ENCODE results near the gene POTEF. TPM values are rescaled to one million over a fixed set of nuclear protein-coding genes. Genes with fewer than 3 reads are reported as not detected.
"Not testable (repeated sequence)": the region's sequence is repeated elsewhere in the genome, so short reads cannot be mapped to it uniquely, and the experiment has no call there.

The POTEF gene
- total RNA-seq, 1 experiment from 2014 or later = not detected

- no peak for DNase-seq (ENCODE audit: extremely low read depth, low read depth)
These were observed 6.9 kb upstream of the POTEF start for GRCh38 chr2:130135692-130136541.

GRCh38 chr2:130128464-130128863, 558 bp downstream of the POTEF start:
- DNase-seq (ENCODE audit: extremely low read depth, low read depth) = not testable (repeated sequence)

GRCh38 chr2:130127726-130128125, 1.3 kb downstream of the POTEF start:
- not testable (repeated sequence) for DNase-seq (ENCODE audit: extremely low read depth, low read depth)

- DNase-seq (ENCODE audit: extremely low read depth, low read depth) = not testable (repeated sequence)
These were observed 8.1 kb downstream of the POTEF start for GRCh38 chr2:130120924-130121323.

GRCh38 chr2:130102597-130103363, 26.2 kb downstream of the POTEF start:
- DNase-seq (ENCODE audit: extremely low read depth, low read depth) = not testable (repeated sequence)

- DNase-seq (ENCODE audit: extremely low read depth, low read depth) = not testable (repeated sequence)
These were observed 66.4 kb downstream of the POTEF start for GRCh38 chr2:130062645-130063044.

- not testable (repeated sequence) for DNase-seq (ENCODE audit: extremely low read depth, low read depth)
These were observed 69.0 kb downstream of the POTEF start for GRCh38 chr2:130059982-130060381.

GRCh38 chr2:130056336-130056735, 72.7 kb downstream of the POTEF start:
- DNase-seq (ENCODE audit: extremely low read depth, low read depth) = not testable (repeated sequence)

- not testable (repeated sequence) for DNase-seq (ENCODE audit: extremely low read depth, low read depth)
These were observed 75.7 kb downstream of the POTEF start for GRCh38 chr2:130053217-130053911.

- not testable (repeated sequence) for DNase-seq (ENCODE audit: extremely low read depth, low read depth)
These were observed 76.6 kb downstream of the POTEF start for GRCh38 chr2:130052376-130052775.

GRCh38 chr2:130048422-130048821, 80.6 kb downstream of the POTEF start:
- DNase-seq (ENCODE audit: extremely low read depth, low read depth) = not testable (repeated sequence)

- not testable (repeated sequence) for DNase-seq (ENCODE audit: extremely low read depth, low read depth)
These were observed 90.8 kb downstream of the POTEF start for GRCh38 chr2:130038265-130038603.

- not testable (repeated sequence) for DNase-seq (ENCODE audit: extremely low read depth, low read depth)
These were observed 103.1 kb downstream of the POTEF start for GRCh38 chr2:130025931-130026330.

Small RNA genes lying within 50 kb of the gene (small RNA-seq; reads per million reads assigned to genes)
- 0 reads per million in 2 experiments for gene AC018865.2
- gene RNU6-1049P = 0 reads per million in 2 experiments

Other genes with a start within 250 kb of the POTEF start
- not detected in 2 replicates for gene RAB6C, start 149.6 kb downstream of the POTEF start, total RNA-seq (2014; rRNA removed; shearing (Covaris generic))
- 5.5 and 6.6 TPM in 2 replicates for gene CCDC74B, start 15.9 kb upstream of the POTEF start, total RNA-seq (2014; rRNA removed; shearing (Covaris generic))
- gene SMPD4, start 52.4 kb upstream of the POTEF start, total RNA-seq (2014; rRNA removed; shearing (Covaris generic)) = 35.2 and 36.6 TPM in 2 replicates
- gene MZT2B, start 53.0 kb upstream of the POTEF start, total RNA-seq (2014; rRNA removed; shearing (Covaris generic)) = 169 and 202 TPM in 2 replicates
- gene TUBA3E, start 69.2 kb upstream of the POTEF start, total RNA-seq (2014; rRNA removed; shearing (Covaris generic)) = not detected in 2 replicates
- gene IMP4, start 213.7 kb upstream of the POTEF start, total RNA-seq (2014; rRNA removed; shearing (Covaris generic)) = 120 and 138 TPM in 2 replicates
- gene PTPN18, start 226.8 kb upstream of the POTEF start, total RNA-seq (2014; rRNA removed; shearing (Covaris generic)) = 26.7 and 33.8 TPM in 2 replicates